OCI-LY7 (cell line): Measurements from ENCODE around the gene HCFC1.

ENCODE experiments used
- EZH2phosphoT487 ChIP-seq: fragments of 200-600 bp; sonication (generic); IDR thresholded peaks from 2 replicates; pipeline ENCODE4 v1.6.1; 2018; ENCODE audit warnings: low read depth, borderline replicate concordance, mild to moderate bottlenecking, mixed run types, antibody characterized with exemption, low read length, moderate library complexity, mixed read lengths
- TF ChIP-seq, protein P1 (sequence below): fragments of 200-600 bp; sonication (generic); conservative IDR thresholded peaks from 2 replicates; pipeline ENCODE4 v1.5.1; 2014; ENCODE audit warnings: mild to moderate bottlenecking, antibody characterized with exemption, low read length, moderate library complexity, mixed read lengths

DNA sequence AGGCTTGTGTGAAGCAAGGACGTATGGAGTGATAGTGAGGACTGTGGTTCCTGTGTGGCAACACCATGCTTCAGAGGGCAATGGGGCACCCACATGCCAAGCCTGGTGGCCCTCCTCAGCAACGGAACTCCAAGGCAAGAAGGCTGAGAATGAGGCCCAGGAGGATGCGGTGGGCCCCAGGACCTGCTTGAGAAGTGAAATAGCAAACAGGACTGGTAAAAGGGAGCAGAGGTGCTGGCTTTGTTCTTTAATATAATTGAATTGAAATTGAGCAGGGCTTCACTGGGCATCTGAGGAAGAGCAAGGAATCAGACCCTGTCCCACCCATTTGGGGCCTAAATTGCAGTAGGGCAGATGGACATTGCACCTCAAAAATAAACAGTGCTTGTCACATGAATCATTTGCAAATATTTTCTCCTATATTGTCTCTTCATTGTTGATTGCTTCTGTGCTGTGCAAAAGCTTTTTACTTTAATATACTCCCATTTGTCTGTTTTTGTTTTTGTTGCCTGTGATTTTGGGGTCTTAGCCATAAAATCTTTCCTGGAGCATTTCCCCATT is 3.2 kb upstream of the HCFC1 start:
- TF ChIP-seq, protein P1, sequence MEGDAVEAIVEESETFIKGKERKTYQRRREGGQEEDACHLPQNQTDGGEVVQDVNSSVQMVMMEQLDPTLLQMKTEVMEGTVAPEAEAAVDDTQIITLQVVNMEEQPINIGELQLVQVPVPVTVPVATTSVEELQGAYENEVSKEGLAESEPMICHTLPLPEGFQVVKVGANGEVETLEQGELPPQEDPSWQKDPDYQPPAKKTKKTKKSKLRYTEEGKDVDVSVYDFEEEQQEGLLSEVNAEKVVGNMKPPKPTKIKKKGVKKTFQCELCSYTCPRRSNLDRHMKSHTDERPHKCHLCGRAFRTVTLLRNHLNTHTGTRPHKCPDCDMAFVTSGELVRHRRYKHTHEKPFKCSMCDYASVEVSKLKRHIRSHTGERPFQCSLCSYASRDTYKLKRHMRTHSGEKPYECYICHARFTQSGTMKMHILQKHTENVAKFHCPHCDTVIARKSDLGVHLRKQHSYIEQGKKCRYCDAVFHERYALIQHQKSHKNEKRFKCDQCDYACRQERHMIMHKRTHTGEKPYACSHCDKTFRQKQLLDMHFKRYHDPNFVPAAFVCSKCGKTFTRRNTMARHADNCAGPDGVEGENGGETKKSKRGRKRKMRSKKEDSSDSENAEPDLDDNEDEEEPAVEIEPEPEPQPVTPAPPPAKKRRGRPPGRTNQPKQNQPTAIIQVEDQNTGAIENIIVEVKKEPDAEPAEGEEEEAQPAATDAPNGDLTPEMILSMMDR: no peak
- TF ChIP-seq EZH2phosphoT487: no peak
